ENCODE data around the gene HOXA10. TPM values are rescaled to one million over a fixed set of nuclear protein-coding genes. Genes with fewer than 3 reads are reported as not detected.

The HOXA10 gene
- polyA plus RNA-seq, 1 donor, result 0.12 TPM

DNA sequence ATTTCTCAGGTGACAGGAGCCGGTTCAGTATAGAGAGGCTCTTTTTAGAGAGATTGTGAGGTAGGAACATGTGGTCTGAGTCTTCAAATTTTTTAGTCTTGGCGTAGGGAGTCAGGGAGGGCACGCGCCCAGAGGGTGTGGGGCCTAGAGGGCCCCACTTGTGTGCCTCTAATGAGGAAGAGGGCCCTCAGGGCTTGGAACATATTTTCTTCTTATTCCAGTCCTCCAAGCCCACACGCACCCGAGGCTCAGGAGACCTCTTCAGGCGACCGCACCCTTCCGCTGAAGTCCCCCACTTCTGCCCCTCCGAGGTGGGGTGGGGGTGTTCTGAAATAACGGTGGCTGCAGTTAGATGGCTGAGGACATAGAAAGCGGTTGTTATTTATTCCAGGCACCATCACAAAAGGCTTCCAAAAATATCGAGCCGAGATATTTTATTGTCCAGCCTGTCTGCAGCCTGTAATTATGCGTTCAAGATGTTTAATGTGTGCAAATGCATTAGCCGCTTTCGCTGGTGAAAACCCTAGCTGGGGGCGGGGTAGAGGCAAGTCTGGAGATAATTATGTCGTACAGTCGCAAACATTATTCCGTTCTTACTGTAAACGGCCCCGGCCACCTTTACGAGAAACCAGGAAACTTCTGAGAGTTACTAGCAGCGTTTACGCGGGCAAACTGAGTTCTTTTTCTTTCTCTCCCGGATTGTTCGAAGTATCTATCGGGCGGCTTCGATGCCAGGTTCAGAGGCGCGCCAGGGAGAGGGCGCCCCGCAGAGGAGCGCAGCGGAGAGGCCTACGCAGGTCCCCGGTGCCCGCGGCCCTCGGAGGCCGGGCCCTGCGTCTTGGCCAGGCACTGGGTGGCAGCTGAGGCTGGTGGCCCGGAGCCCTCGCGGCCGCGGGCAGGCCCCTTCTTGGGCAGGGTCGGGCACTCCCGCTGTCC is 38.6 kb upstream of the HOXA10 start:
- Histone ChIP-seq H3K9me3 (ENCODE audit: control insufficient read depth, low read depth, low read length) (peaks cover 9% of the 10 kb centered on the region), H3K27me3 (ENCODE audit: control insufficient read depth, insufficient read depth, low read length) (peaks cover 99% of the 10 kb centered on the region), H3K4me1 (ENCODE audit: control insufficient read depth, insufficient read depth, low read length) (peaks cover 28% of the 10 kb centered on the region), H3K27ac (ENCODE audit: low read length) (no peak overlapping the region), H3K36me3 (ENCODE audit: control insufficient read depth, insufficient read depth, low read length) (no peaks in the 10 kb centered on the region), H3K4me3 (ENCODE audit: low read length) (no peak overlapping the region)
- peak in 1 of 2 donors; percentile 21 for DNase-seq
- WGBS (ENCODE audit: insufficient coverage, low lambda C conversion rate), result 0% methylated on average over 2 of the region's 52 CpGs

DNA sequence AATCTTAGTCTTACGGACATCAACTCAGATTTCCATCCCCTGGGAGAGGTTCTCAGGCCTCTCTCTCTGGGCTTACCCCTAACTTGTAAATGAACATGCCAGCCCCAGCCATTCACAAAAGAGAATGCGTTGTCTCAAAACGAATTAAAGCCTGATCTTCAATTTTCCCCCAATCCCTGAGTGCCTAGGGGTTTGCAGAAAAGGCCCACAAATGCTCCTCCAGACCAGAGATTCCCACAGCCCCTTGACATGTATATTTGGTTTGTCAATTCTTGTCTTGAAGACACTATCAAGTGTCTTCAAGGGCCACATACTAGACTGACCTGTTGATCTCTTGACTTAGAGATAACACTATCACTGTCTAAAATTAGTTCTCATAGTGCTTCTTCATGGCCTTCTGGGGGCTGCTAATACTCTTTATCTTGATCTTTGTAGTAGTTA is 37.7 kb upstream of the HOXA10 start:
- Histone ChIP-seq H3K27ac (ENCODE audit: low read length) (no peak overlapping the region), H3K4me3 (ENCODE audit: low read length) (no peak overlapping the region), H3K36me3 (ENCODE audit: control insufficient read depth, insufficient read depth, low read length) (no peaks in the 10 kb centered on the region), H3K27me3 (ENCODE audit: control insufficient read depth, insufficient read depth, low read length) (peaks cover 99% of the 10 kb centered on the region), H3K4me1 (ENCODE audit: control insufficient read depth, insufficient read depth, low read length) (peaks cover 28% of the 10 kb centered on the region), H3K9me3 (ENCODE audit: control insufficient read depth, low read depth, low read length) (peaks cover 9% of the 10 kb centered on the region)
- no peak for DNase-seq
- 60% methylated on average over 1 of the region's 3 CpGs for WGBS (ENCODE audit: insufficient coverage, low lambda C conversion rate)

DNA sequence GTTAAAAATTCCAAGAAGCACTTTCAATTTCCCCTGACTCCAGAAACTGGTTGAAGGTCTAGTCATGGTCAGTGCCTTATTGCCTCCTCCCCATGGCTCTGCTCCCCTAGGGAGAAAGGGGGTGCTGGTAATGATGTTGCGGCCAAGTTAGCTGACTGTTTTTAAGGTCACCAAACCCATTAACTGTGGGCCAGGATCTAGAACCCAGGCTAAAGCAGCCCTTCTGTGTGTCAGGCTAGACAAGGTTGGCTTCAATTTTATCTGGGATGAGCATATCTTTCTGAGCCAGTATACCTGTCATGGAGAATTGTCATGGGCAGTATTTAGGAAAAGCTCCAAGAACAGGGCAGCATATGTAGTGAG is 36.9 kb upstream of the HOXA10 start:
- Histone ChIP-seq H3K27ac (ENCODE audit: low read length) (peak overlapping the region; percentile 20), H3K4me3 (ENCODE audit: low read length) (no peak overlapping the region), H3K36me3 (ENCODE audit: control insufficient read depth, insufficient read depth, low read length) (no peaks in the 10 kb centered on the region), H3K27me3 (ENCODE audit: control insufficient read depth, insufficient read depth, low read length) (peaks cover 99% of the 10 kb centered on the region), H3K9me3 (ENCODE audit: control insufficient read depth, low read depth, low read length) (peaks cover 9% of the 10 kb centered on the region), H3K4me1 (ENCODE audit: control insufficient read depth, insufficient read depth, low read length) (peaks cover 28% of the 10 kb centered on the region)
- no CpG with 5 or more reads among the region's 1 CpG for WGBS (ENCODE audit: insufficient coverage, low lambda C conversion rate)
- DNase-seq, result no peak

DNA sequence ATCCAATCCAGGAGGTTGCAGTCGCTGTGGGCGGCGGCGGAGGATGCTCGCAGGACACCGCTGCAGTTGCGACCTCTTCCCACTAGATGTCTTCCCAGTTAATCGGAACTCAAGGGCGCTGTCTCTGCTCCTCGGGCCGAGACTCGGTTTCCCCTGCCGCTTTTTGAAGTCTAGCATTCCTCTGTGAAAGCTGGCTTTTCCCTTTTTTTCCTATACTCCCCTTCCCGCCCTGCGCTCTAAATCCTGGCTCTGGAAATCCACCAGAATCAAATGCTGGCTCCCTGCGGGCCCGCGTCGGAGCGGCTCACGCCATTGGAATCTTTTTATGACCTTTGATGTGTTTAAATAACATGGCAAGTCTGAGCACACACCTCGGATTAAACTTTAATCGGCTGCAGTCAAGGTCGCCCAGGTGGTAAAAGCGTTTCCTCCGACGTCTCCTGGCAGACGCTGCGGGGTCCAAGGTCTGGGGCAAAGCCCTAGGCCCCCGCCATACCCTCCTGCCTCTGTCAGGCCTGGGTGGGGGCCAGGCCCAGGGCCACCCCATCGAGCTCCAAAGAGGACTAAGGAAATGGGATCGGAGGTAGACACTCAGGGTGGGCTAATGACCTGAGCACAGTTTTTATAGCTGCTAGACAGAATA is 36.4 kb upstream of the HOXA10 start:
- no CpG with 5 or more reads among the region's 32 CpGs for WGBS (ENCODE audit: insufficient coverage, low lambda C conversion rate)
- Histone ChIP-seq H3K27ac (ENCODE audit: low read length) (peak overlapping the region; percentile 20), H3K4me1 (ENCODE audit: control insufficient read depth, insufficient read depth, low read length) (peaks cover 28% of the 10 kb centered on the region), H3K9me3 (ENCODE audit: control insufficient read depth, low read depth, low read length) (peaks cover 9% of the 10 kb centered on the region), H3K4me3 (ENCODE audit: low read length) (peak overlapping the region; percentile 29), H3K36me3 (ENCODE audit: control insufficient read depth, insufficient read depth, low read length) (no peaks in the 10 kb centered on the region), H3K27me3 (ENCODE audit: control insufficient read depth, insufficient read depth, low read length) (peaks cover 99% of the 10 kb centered on the region)
- peak; percentile 83 to 92 for DNase-seq

DNA sequence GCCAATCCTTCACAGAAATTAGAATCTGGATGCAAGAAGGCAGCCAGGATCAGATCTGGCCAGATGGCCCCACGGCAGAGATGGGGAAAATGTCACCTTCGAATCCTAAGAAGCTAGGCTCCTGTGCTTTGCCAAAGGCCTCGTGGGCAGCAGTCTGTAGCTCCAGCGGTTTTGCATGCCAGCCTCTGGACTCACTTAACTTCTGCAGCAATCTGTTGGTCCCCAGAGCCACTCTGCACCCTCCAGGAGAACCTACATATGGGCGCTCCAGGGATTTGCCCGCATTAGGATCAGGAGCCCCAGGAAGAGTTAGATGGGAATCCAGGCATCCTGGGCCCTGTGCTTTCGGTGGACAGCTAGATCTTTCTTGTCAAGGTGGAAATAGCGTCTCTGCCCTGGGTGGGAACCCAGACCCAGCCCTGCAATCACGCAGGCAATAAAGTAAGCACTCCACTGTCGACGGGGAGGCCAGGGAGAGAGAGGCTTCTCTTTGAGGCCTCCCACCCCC is 35.9 kb upstream of the HOXA10 start:
- H3K27ac ChIP-seq (ENCODE audit: low read length), result no peak overlapping the region
- no CpG with 5 or more reads among the region's 11 CpGs for WGBS (ENCODE audit: insufficient coverage, low lambda C conversion rate)
- peak overlapping the region; percentile 29 for H3K4me3 ChIP-seq (ENCODE audit: low read length)
- peaks cover 13% of the 10 kb centered on the region for H3K9me3 ChIP-seq (ENCODE audit: control insufficient read depth, low read depth, low read length)
- H3K36me3 ChIP-seq (ENCODE audit: control insufficient read depth, insufficient read depth, low read length), result no peaks in the 10 kb centered on the region
- peaks cover 99% of the 10 kb centered on the region for H3K27me3 ChIP-seq (ENCODE audit: control insufficient read depth, insufficient read depth, low read length)
- DNase-seq, result no peak
- H3K4me1 ChIP-seq (ENCODE audit: control insufficient read depth, insufficient read depth, low read length), result peaks cover 32% of the 10 kb centered on the region

DNA sequence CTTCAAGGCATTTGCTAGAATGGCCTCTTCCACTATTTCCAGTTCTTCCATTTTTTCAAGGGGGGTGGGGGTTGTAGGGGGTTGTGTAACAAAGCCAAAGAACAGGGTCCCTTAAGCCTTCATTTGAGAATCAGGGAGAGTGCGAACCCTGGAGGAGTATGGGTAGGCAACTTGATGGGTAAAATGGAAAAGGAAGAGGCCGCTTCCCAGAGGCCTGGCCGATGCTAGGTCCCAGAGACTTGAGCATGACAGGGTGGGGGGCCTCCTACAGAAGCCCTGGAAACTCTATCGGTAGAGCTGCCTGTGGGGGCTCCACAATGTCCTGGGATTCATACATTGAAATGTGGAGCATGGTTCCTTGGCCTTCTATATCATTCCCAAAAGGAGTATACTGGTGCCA is 34.9 kb upstream of the HOXA10 start:
- WGBS (ENCODE audit: insufficient coverage, low lambda C conversion rate), result no CpG with 5 or more reads among the region's 4 CpGs
- Histone ChIP-seq H3K36me3 (ENCODE audit: control insufficient read depth, insufficient read depth, low read length) (no peaks in the 10 kb centered on the region), H3K27ac (ENCODE audit: low read length) (no peak overlapping the region), H3K27me3 (ENCODE audit: control insufficient read depth, insufficient read depth, low read length) (peaks cover 99% of the 10 kb centered on the region), H3K9me3 (ENCODE audit: control insufficient read depth, low read depth, low read length) (peaks cover 16% of the 10 kb centered on the region), H3K4me1 (ENCODE audit: control insufficient read depth, insufficient read depth, low read length) (peaks cover 35% of the 10 kb centered on the region), H3K4me3 (ENCODE audit: low read length) (no peak overlapping the region)
- DNase-seq, result no peak

DNA sequence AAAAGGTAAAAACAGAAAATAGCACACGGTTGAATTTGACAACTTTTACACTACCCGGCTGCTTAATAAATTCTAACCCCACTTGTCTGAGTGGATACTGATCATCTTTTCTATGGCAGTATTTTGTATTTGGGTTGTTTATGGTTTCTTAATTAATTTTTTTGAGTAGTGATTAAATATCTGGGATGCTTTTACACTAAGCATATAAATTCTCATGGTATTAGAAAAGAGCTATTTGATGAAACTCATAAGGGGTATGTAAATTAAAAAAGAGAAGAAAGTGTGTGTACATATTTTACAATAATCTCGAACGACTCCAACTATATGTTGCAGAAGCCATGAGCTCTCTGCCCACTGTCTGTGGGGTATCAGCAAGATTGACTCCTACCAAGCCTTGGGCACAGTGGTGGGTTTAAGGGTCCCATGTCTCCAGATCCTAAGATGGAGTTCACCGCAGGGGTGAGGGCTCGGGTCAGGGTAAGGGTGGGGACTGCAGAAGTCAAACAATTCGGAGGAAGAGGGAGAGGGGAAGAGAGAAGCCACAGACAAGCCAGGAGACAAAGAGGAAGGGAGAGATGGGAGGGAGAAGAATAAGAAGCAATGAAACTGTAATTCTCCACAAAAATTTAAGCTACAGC is 33.3 kb upstream of the HOXA10 start:
- H3K27me3 ChIP-seq (ENCODE audit: control insufficient read depth, insufficient read depth, low read length), result peaks cover 99% of the 10 kb centered on the region
- H3K36me3 ChIP-seq (ENCODE audit: control insufficient read depth, insufficient read depth, low read length), result no peaks in the 10 kb centered on the region
- H3K4me1 ChIP-seq (ENCODE audit: control insufficient read depth, insufficient read depth, low read length), result peaks cover 32% of the 10 kb centered on the region
- WGBS (ENCODE audit: insufficient coverage, low lambda C conversion rate), result 23% methylated on average over 2 of the region's 7 CpGs
- H3K9me3 ChIP-seq (ENCODE audit: control insufficient read depth, low read depth, low read length), result peaks cover 7% of the 10 kb centered on the region
- no peak for DNase-seq
- H3K4me3 ChIP-seq (ENCODE audit: low read length), result no peak overlapping the region
- H3K27ac ChIP-seq (ENCODE audit: low read length), result no peak overlapping the region

DNA sequence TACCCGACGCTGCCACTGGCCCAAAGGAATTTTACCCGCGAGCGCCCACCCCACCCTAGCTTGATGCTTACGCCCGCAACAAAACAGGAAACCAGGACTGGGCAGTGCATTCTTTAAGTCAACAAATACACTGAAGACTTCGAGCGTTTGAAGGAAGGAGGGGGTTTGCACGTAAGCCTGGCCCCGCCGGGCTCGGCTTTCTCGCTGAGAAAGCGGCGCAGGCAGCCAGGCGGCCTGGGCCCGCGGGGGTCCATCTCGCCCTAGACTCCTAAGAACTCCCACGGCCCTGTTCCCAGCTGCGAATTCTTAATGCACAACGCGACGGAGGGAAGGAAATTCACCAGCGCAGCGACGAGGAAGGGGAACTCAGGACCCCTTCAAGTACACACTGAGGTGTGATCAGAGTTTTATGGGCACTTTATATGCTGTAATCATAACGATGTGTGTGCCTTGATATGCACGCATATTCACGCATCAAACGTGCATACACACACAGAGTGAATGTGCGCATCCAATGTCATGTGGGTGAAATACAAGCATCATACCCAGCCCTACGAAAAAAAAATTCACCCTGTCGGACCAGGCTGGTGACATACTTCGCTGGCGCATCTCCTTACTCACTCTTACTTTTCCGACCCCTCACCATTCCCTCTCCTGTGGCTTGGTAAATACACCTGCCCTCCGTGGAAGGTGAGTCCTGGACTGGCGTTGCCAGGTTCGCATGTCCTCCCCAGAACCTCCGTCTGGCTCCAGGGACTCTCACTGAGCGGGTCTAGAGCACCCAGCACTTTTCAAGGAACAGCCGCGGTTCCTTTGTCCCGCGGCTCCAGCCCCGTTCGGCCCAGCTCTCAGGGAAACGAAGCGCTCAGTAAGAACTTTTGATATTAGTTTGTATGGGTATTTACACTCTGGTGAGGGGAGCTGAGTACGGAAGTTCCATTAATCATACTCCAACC is 31.5 kb upstream of the HOXA10 start:
- no peaks in the 10 kb centered on the region for H3K36me3 ChIP-seq (ENCODE audit: control insufficient read depth, insufficient read depth, low read length)
- WGBS (ENCODE audit: insufficient coverage, low lambda C conversion rate), result 0% methylated on average over 1 of the region's 52 CpGs
- no peak overlapping the region for H3K27ac ChIP-seq (ENCODE audit: low read length)
- H3K27me3 ChIP-seq (ENCODE audit: control insufficient read depth, insufficient read depth, low read length), result peaks cover 99% of the 10 kb centered on the region
- no peak overlapping the region for H3K4me3 ChIP-seq (ENCODE audit: low read length)
- no peak for DNase-seq
- peaks cover 30% of the 10 kb centered on the region for H3K4me1 ChIP-seq (ENCODE audit: control insufficient read depth, insufficient read depth, low read length)
- H3K9me3 ChIP-seq (ENCODE audit: control insufficient read depth, low read depth, low read length), result peaks cover 10% of the 10 kb centered on the region

DNA sequence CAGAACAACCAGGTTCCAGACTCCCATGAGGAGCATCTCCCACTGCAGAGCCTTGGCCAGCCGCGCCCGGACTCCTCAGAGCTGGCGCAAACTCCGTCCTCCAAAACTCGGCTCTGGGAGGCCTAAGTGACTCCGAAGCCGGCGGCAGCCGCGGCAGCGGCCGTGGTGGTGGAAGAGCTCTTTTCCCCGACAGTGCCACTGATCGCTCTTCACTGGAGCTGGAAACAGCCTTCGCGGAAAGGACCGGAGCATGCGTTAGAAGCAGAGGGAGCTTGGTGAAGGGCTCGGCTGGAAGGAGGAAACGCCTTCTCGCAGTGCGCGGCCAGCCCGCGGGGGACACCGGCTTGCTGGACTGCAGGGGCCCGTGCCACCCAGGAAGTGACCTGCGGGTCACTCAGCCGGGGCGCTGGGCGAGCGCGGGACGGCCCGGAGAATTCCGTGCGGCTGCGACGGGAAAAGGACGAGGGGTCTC is 30.8 kb upstream of the HOXA10 start:
- peaks cover 27% of the 10 kb centered on the region for H3K4me1 ChIP-seq (ENCODE audit: control insufficient read depth, insufficient read depth, low read length)
- no peaks in the 10 kb centered on the region for H3K36me3 ChIP-seq (ENCODE audit: control insufficient read depth, insufficient read depth, low read length)
- H3K27ac ChIP-seq (ENCODE audit: low read length), result no peak overlapping the region
- H3K27me3 ChIP-seq (ENCODE audit: control insufficient read depth, insufficient read depth, low read length), result peaks cover 98% of the 10 kb centered on the region
- no CpG with 5 or more reads among the region's 41 CpGs for WGBS (ENCODE audit: insufficient coverage, low lambda C conversion rate)
- H3K4me3 ChIP-seq (ENCODE audit: low read length), result no peak overlapping the region
- peak in 1 of 2 donors; percentile 30 for DNase-seq
- H3K9me3 ChIP-seq (ENCODE audit: control insufficient read depth, low read depth, low read length), result peaks cover 10% of the 10 kb centered on the region

Data from large intestine (tissue), 3 donors.